ENCODE measurements around the gene DMRTA2.

Gene DMRTA2

GRCh38 chr1:50422946-50423669, at the start of gene DMRTA2:
TSS of gene DMRTA2 (minus strand) at chr1:50423443. CDS start at chr1:50421536, 1,907 bp downstream.
- DNase-seq = no peak

- DNase-seq = no peak
Observed at GRCh38 chr1:50471967-50472366, 48.7 kb upstream of the DMRTA2 start.

GRCh38 chr1:50462964-50463363, 39.7 kb upstream of the DMRTA2 start:
- DNase-seq = no peak

GRCh38 chr1:50458507-50458906, 35.3 kb upstream of the DMRTA2 start:
- no peak for DNase-seq

- DNase-seq = no peak
Observed at GRCh38 chr1:50454911-50455310, 31.7 kb upstream of the DMRTA2 start.

- DNase-seq = no peak
Observed at GRCh38 chr1:50453266-50453665, 30.0 kb upstream of the DMRTA2 start.

- no peak for DNase-seq
Observed at GRCh38 chr1:50452700-50453099, 29.5 kb upstream of the DMRTA2 start.

- no peak for DNase-seq
Observed at GRCh38 chr1:50450861-50451653, 27.8 kb upstream of the DMRTA2 start.

GRCh38 chr1:50447961-50448360, 24.7 kb upstream of the DMRTA2 start:
- DNase-seq = no peak

GRCh38 chr1:50441183-50441582, 17.9 kb upstream of the DMRTA2 start:
- no peak for DNase-seq

- DNase-seq = no peak
Observed at GRCh38 chr1:50438945-50439344, 15.7 kb upstream of the DMRTA2 start.

- DNase-seq = no peak
Observed at GRCh38 chr1:50436489-50436888, 13.2 kb upstream of the DMRTA2 start.

- no peak for DNase-seq
Observed at GRCh38 chr1:50430010-50430405, 6.8 kb upstream of the DMRTA2 start.

- DNase-seq = no peak
Observed at GRCh38 chr1:50427818-50428779, 4.9 kb upstream of the DMRTA2 start.

- no peak for DNase-seq
Observed at GRCh38 chr1:50427086-50427817, 4.0 kb upstream of the DMRTA2 start.

- no peak for DNase-seq
Observed at GRCh38 chr1:50426702-50427085, 3.5 kb upstream of the DMRTA2 start.

- no peak for DNase-seq
Observed at GRCh38 chr1:50426108-50426700, 3.0 kb upstream of the DMRTA2 start.

- no peak for DNase-seq
Observed at GRCh38 chr1:50425376-50426107, 2.3 kb upstream of the DMRTA2 start.

GRCh38 chr1:50424884-50425375, 1.7 kb upstream of the DMRTA2 start:
- DNase-seq = no peak

GRCh38 chr1:50424045-50424883, 1.0 kb upstream of the DMRTA2 start:
- no peak for DNase-seq

All from NCI-H226 (cell line).